H9 (cell line): Measurements from ENCODE around the gene KRT80. TPM values are rescaled to one million over a fixed set of nuclear protein-coding genes. Genes with fewer than 3 reads are reported as not detected.

Source experiments
- DNase-seq: peaks from one replicate; pipeline ENCODE4 v3.0.0-alpha.2; 2017
- H2AFZ ChIP-seq: one replicate; pipeline ENCODE4 v1.6.1; 2013; ENCODE audit warnings: mild to moderate bottlenecking, low read length, control low read depth, moderate library complexity
- H2AK5ac ChIP-seq: 2 replicates; pipeline ENCODE4 v1.6.1; 2013; ENCODE audit warnings: low read length, control low read depth, mixed read lengths; ENCODE audit not compliant: insufficient read length
- H2BK120ac ChIP-seq: one replicate; pipeline ENCODE4 v1.6.1; 2013; ENCODE audit warnings: low read depth, mild to moderate bottlenecking, low read length, control low read depth, inconsistent platforms; ENCODE audit not compliant: poor library complexity, severe bottlenecking
- H2BK12ac ChIP-seq: 2 replicates; pipeline ENCODE4 v1.6.1; 2013; ENCODE audit warnings: low read length, control low read depth, mixed read lengths, low read depth; ENCODE audit not compliant: insufficient read length
- H2BK15ac ChIP-seq: 2 replicates; pipeline ENCODE4 v1.6.1; 2013; ENCODE audit warnings: low read depth, low read length, control low read depth
- H2BK20ac ChIP-seq: one replicate; pipeline ENCODE4 v1.6.1; 2013; ENCODE audit warnings: low read depth, mild to moderate bottlenecking, low read length, control low read depth, inconsistent platforms; ENCODE audit not compliant: poor library complexity, severe bottlenecking
- H2BK5ac ChIP-seq: 2 replicates; pipeline ENCODE4 v1.6.1; 2013; ENCODE audit warnings: low read length, control low read depth, mixed read lengths; ENCODE audit not compliant: insufficient read length
- H3K14ac ChIP-seq: 2 replicates; pipeline ENCODE4 v1.6.1; 2013; ENCODE audit warnings: low read length, control low read depth; ENCODE audit not compliant: insufficient read depth
- H3K18ac ChIP-seq: 2 replicates; pipeline ENCODE4 v1.6.1; 2013; ENCODE audit warnings: low read depth, mild to moderate bottlenecking, mixed read lengths, low read length, control low read depth; ENCODE audit not compliant: insufficient read length
- H3K23ac ChIP-seq: 2 replicates; pipeline ENCODE4 v1.6.1; 2013; ENCODE audit warnings: low read length, control low read depth, mixed read lengths, low read depth; ENCODE audit not compliant: insufficient read length
- H3K23me2 ChIP-seq: 2 replicates; pipeline ENCODE4 v1.6.1; 2013; ENCODE audit warnings: low read depth, mild to moderate bottlenecking, mixed read lengths, low read length, control low read depth; ENCODE audit not compliant: insufficient read length, poor library complexity, severe bottlenecking
- H3K27ac ChIP-seq: 2 replicates; pipeline ENCODE4 v1.5.1; 2013; ENCODE audit warnings: low read length, control low read depth, mixed read lengths, low read depth; ENCODE audit not compliant: insufficient read length
- H3K27me3 ChIP-seq: 2 replicates; pipeline ENCODE4 v1.6.1; 2013; ENCODE audit warnings: low read length, control low read depth, inconsistent platforms; ENCODE audit not compliant: insufficient read depth
- H3K4ac ChIP-seq: 2 replicates; pipeline ENCODE4 v1.6.1; 2013; ENCODE audit warnings: low read depth, mild to moderate bottlenecking, control low read depth, inconsistent platforms, low read length, moderate library complexity
- H3K4me1 ChIP-seq: 2 replicates; pipeline ENCODE4 v1.6.1; 2013; ENCODE audit warnings: low read length, control low read depth, inconsistent platforms; ENCODE audit not compliant: insufficient read depth
- H3K4me2 ChIP-seq: 2 replicates; pipeline ENCODE4 v1.6.1; 2013; ENCODE audit warnings: low read length, control low read depth, mixed read lengths; ENCODE audit not compliant: insufficient read length, insufficient read depth
- H3K56ac ChIP-seq: 2 replicates; pipeline ENCODE4 v1.6.1; 2013; ENCODE audit warnings: low read depth, mild to moderate bottlenecking, mixed read lengths, low read length, control low read depth; ENCODE audit not compliant: insufficient read length
- H3K79me1 ChIP-seq: 2 replicates; pipeline ENCODE4 v1.6.1; 2013; ENCODE audit warnings: low read depth, mild to moderate bottlenecking, moderate library complexity, low read length, control low read depth, inconsistent platforms; ENCODE audit not compliant: insufficient read depth, poor library complexity, severe bottlenecking
- H3K79me2 ChIP-seq: 2 replicates; pipeline ENCODE4 v1.6.1; 2013; ENCODE audit warnings: low read length, control low read depth, inconsistent platforms; ENCODE audit not compliant: insufficient read depth
- H3K9ac ChIP-seq: 2 replicates; pipeline ENCODE4 v1.6.1; 2013; ENCODE audit warnings: low read length, control low read depth, mixed read lengths; ENCODE audit not compliant: insufficient read length; ENCODE audit errors: extremely low read depth
- H3K9me3 ChIP-seq: one replicate; pipeline ENCODE4 v1.6.1; 2013; ENCODE audit warnings: low read depth, low read length, inconsistent platforms; ENCODE audit not compliant: control insufficient read depth
- H3T11ph ChIP-seq: one replicate; pipeline ENCODE4 v1.6.1; 2013; ENCODE audit warnings: mild to moderate bottlenecking, low read length, control low read depth, inconsistent platforms
- H4K20me1 ChIP-seq: one replicate; pipeline ENCODE4 v1.6.1; 2013; ENCODE audit not compliant: control insufficient read depth, insufficient read length, insufficient read depth
- H4K5ac ChIP-seq: 2 replicates; pipeline ENCODE4 v1.6.1; 2013; ENCODE audit warnings: low read depth, mild to moderate bottlenecking, mixed read lengths, low read length, control low read depth; ENCODE audit not compliant: insufficient read length
- H4K8ac ChIP-seq: replicated peaks from 2 replicates; pipeline ENCODE4 v1.6.1; 2013; ENCODE audit warnings: low read length, control low read depth, mixed read lengths, low read depth; ENCODE audit not compliant: insufficient read length
- H4K91ac ChIP-seq: 2 replicates; pipeline ENCODE4 v1.6.1; 2013; ENCODE audit warnings: low read depth, mild to moderate bottlenecking, moderate library complexity, mixed read lengths, low read length, control low read depth; ENCODE audit not compliant: insufficient read length
- H3K27ac Mint-ChIP-seq, 3 experiments: 2 replicates in 2 of 3; 3 replicates in 1 of 3; pipeline ENCODE4 v1.8.0; 2020 to 2021; ENCODE audit warnings: mixed read lengths in 3 of 3, mild to moderate bottlenecking in 1 of 3, moderate library complexity in 1 of 3
- H3K27me3 Mint-ChIP-seq: 2 replicates; pipeline ENCODE4 v1.8.0; 2021; ENCODE audit warnings: low read depth, mild to moderate bottlenecking, moderate library complexity, mixed read lengths
- H3K36me3 Mint-ChIP-seq, 3 experiments: 2 replicates in 2 of 3; 3 replicates in 1 of 3; pipeline ENCODE4 v1.8.0; 2020 to 2021; ENCODE audit warnings: low read depth in 3 of 3, mixed read lengths in 3 of 3; ENCODE audit not compliant: insufficient read depth in 1 of 3
- H3K4me1 Mint-ChIP-seq, 2 experiments: 2 replicates each; pipeline ENCODE4 v1.8.0; 2020; ENCODE audit warnings: mixed read lengths in 2 of 2
- H3K4me3 Mint-ChIP-seq, 2 experiments: 2 replicates in 1 of 2; 3 replicates in 1 of 2; pipeline ENCODE4 v1.8.0; 2020 to 2021; ENCODE audit warnings: mild to moderate bottlenecking in 2 of 2, mixed read lengths in 2 of 2, moderate library complexity in 1 of 2
- H3K9me3 Mint-ChIP-seq, 2 experiments: 2 replicates in 1 of 2; 3 replicates in 1 of 2; pipeline ENCODE4 v1.8.0; 2020; ENCODE audit warnings: mild to moderate bottlenecking in 2 of 2, mixed read lengths in 2 of 2, moderate library complexity in 1 of 2
- CTCF ChIP-seq: fragments of 200-600 bp; sonication (generic); conservative IDR thresholded peaks from 3 replicates; pipeline ENCODE4 v1.8.0; 2021; ENCODE audit warnings: antibody characterized with exemption, mild to moderate bottlenecking
- WGBS: extraction: QIAGEN DNeasy Blood & Tissue Kit; methylation state at CpG from one replicate; pipeline ENCODE4 v1.1.7; 2013; ENCODE audit warnings: missing lambda C conversion rate, low lambda C conversion rate, mixed read lengths; ENCODE audit not compliant: insufficient read length; ENCODE audit errors: extremely low coverage; 5-methylcytosine and 5-hydroxymethylcytosine counted together
- total RNA-seq: library from RNA; stranded (reverse); gene quantifications from 2 replicates; pipeline ENCODE4 v1.2.1, GENCODE V29; 2021

KRT80 gene
- total RNA-seq, 1 experiment from 2014 or later: not detected

- Histone ChIP-seq H3K14ac (no peak overlapping the region; the same call in 1 of the 2 replicates), H3K23ac (no peak overlapping the region), H3K27ac (no peak overlapping the region), H2BK20ac (no peak overlapping the region), H3K27me3 (no peaks in the 10 kb centered on the region), H3K9ac (no peak overlapping the region), H2BK15ac (no peak overlapping the region), H4K91ac (no peak overlapping the region), H3K4me2 (no peak overlapping the region), H3K79me2 (no peaks in the 10 kb centered on the region), H2BK12ac (no peak overlapping the region), H2AFZ (no peak overlapping the region), H3K9me3 (no peaks in the 10 kb centered on the region), H2AK5ac (no peak overlapping the region), H4K20me1 (no peaks in the 10 kb centered on the region), H2BK5ac (no peak overlapping the region), H3K18ac (no peak overlapping the region), H4K5ac (no peak overlapping the region), H3K23me2 (no peaks in the 10 kb centered on the region), H4K8ac (no peak overlapping the region), H3K4me1 (no peaks in the 10 kb centered on the region), H3K79me1 (no peaks in the 10 kb centered on the region), H3K56ac (no peak overlapping the region), H3T11ph (no peak overlapping the region), H2BK120ac (no peak overlapping the region), H3K4ac (no peak overlapping the region)
- Mint-ChIP-seq H3K27ac (no peak overlapping the region; a peak in 1 of 7 replicates), H3K9me3 (no peaks in the 10 kb centered on the region), H3K36me3 (no peaks in the 10 kb centered on the region), H3K4me3 (no peak overlapping the region), H3K27me3 (peaks cover 7% of the 10 kb centered on the region), H3K4me1 (peaks cover 4 to 21% of the 10 kb centered on the region in 2 experiments)
- DNase-seq: no peak
- no peak for TF ChIP-seq CTCF
- WGBS: no CpG with 5 or more reads among the region's 7 CpGs
Observed at GRCh38 chr12:52215587-52216031, 23.8 kb upstream of the KRT80 start.
